NCI-H2029 (cell line): ENCODE results near the gene NPHP1.
"Not testable (repeated sequence)": the region's sequence is repeated elsewhere in the genome, so short reads cannot be mapped to it uniquely, and the experiment has no call there.

Source experiments
- DNase-seq: peaks from one replicate; lab custom pipeline; 2025; lab: John Stamatoyannopoulos, UW

The NPHP1 gene

DNA sequence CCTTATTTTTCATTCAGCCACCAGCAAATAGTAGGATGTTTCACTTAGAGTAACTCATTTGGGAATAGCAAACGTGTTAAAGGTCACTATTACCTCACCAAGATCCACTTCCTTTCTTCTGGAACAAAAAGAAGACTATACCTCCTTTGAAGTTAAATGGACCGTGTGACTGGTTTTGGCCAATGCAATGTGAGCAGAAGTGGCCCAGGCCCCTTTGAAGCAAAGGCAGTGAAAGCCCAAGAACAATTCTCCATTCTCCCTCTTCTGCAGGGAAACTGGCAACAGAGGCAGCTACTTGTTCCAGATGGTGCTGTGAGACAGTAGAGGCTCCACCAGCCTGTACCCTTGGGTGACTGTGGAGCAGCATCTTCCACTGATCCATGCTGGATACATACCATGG lies 77.9 kb downstream of the NPHP1 start:
- no peak for DNase-seq

DNA sequence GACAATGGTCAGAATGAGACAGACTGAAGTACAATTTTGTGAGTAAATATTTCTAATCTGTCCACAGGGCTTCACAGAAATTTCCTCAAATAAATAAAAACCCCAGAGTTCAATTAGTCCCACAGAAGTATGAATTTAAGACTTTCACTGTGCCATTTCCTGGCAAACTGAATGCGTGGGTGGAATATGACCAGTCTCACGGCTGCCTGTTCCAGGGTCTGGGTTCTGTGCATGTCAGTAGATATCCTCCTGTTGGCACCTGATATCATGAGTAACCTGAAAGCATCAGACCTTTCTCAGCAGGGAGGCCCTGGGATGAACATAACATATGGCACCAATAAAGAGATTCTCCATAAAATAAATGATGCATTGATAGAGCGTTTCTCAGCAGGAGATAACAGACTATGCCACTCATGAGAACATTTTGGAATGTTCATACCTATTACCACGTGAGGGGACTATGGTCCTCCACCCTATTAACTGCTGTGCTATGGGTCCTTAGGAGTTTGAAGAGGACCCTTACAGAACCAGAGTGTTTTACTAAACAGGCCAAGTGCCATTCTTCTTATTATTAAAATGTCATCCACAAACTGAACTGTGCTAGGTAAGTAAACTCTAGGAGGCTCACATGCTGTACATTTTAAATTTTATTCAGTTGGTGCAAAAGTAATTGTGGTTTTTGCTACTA lies 78.6 kb downstream of the NPHP1 start:
- DNase-seq = no peak

DNA sequence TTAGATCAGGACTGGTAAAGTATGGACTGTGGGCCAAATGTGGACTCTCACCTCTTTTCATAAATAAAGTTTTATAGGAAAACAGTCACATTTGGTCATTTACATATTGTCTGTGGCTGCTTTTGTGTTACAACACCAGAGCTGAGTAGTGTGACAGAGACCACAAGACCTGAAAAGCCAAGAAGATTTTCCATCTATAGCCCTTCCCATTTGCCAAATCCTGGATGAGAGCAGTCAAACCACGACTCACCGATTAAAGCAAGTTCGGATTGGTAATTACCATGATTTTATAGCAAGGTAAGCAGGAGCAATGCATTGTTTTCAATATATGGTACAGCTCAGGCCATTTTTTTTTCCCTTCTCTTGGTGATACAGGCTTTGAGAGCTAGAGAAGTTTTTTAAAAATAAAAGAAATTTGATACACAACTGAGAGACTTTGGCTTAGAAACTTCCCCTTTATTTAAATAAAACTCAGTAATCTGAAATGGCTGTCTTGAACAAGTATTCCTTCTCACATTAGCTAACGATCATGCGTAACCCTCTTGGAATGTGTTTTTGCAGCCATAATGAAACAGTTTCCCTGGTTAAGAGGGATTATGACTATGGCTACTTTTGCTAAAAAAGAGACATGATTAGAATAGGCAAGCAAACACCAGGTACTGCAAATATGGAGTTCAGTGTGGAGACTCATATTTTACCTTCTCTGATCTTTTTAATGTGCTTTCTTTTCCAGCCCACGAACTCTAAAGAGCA lies 79.7 kb downstream of the NPHP1 start:
- DNase-seq = no peak

DNA sequence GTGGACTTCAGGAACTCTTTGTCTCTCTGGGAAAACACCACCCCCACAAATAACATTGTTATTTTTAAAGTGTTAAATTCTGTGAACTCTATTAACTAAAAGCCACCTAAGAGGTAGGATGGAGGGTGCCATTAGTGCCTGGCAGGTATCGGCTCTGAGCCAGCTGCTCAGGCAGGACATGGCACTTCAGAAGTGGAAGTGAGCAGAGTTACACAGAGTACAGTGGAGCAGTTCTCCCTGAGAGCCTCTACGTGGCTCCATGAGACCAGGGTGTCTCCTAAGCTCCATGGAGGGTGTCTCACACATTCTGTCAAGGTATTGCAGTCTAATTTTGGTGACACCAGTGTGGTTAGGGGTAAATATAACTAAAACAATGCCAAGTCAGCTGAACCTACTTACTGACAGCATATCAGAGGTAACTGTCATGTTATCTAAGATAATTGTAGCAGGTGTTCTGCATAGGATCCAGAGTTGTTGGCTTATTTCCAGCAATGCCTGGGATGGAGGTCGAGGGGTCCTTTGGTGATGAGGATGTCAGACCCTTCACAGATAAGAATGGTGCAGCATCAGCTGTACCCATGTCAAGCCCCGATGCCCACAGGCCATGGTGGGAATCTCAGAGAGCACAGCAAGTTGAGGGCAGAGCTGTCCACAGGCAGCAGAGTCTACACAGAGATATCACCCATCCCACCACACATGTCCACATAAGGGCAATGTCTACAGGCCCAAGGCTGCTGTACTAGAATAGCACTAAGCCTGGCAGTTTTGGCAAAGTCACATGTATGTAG lies 80.6 kb downstream of the NPHP1 start:
- no peak for DNase-seq

DNA sequence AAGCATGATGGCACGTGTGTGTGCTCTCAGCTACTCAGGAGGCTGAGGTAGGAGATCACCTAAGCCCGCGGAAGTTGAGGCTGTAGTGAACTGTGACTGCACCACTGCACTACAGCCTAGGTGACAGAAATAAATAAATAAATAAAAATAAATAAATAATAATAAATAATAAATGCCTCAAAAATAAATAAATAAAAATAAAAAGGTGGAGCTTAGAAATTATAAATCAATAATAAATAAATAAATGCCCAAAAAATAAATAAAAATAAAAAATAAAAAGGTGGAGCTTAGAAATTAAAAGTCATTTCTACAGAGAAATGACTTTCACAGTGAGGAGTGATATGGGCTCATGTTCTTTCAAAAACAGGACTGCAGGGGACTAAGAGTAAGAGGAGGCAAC lies 83.2 kb downstream of the NPHP1 start:
- no peak for DNase-seq

DNA sequence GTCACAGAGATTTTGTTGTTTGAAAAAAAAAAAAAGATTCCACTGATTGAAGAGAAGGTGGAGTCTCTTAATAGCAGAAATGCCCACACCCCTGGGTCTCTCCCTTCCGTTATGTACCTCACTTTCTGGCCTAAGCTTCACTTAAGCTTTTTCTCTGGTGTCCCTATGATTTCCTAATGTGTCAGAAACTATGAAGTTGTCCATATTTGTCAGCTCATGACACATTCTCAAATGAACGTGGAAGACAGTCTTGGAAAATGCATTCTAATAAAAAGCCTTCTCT lies 83.8 kb downstream of the NPHP1 start:
- no peak for DNase-seq

DNA sequence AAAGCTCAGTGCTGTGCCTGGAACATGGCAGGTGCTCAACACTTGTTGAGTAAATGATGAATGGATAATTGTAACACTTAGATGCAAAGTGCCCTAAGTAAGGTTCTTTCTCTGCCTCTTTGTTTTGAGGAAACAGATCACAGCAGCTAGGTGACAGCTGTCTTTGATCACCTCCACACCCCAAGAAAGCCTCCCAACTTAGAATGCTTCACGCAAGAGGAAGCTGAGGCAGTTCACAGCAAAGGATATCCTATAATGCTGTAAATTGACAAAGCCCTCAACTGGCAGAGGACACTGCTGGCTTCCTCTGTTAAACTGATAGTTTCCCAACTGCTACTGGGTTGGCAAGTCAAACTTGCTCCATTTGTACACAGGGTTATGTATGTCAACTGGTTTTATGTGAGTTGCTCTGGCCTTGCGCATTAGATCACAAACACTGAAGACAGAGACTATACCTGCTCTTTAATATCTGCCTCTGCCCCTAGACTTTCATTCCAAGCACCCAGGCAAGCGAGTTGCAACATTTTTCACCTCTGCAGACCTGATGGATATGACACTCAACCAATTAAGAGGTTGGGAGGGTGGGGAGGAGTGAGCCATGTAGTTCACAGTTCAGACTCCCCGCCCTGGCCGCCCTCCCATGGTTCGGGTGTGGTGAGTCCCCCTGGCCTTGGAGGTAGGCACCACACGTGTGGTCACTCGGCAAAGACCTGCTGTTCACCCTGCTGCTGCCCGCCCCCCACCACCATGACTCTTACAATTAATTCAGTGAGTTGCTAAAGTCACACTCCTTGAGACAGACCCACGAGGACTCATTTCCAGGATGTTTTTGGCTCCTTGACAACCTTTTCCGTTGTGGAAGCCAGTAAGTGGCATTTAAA lies 84.4 kb downstream of the NPHP1 start:
- no peak for DNase-seq

DNA sequence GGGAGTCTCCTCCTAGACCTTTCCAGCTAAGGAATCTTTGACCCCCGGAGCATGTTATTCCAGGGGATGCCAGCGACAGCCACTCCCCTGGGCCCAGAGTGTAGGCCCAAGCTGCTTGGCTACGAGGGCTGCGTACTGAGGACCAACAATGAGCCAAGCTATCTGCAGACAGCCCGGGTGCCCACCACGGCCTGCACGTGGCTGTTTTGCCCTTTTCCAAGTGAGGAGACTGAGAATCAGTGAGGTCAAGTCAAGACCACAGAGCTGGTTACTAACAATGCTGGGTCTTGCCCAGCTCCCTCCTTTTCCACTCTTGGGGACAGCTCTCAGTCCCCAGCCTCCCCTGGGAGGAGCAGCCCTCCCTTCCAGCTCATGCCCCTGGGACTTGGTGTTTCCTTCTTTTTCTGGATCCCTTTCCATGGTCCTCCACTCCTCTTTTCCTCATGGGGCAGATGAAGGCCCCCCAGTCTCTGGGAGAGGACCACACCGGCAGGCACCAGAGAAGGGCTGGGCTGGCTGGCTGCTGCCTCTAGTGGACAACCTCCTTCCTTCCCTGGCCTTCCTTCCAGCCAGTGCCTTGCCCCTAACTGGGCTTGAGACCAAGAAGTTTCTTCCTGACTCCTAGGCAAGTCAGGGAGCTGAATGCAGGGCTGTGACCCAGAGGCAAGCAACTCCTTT lies 88.6 kb downstream of the NPHP1 start:
- DNase-seq = no peak

DNA sequence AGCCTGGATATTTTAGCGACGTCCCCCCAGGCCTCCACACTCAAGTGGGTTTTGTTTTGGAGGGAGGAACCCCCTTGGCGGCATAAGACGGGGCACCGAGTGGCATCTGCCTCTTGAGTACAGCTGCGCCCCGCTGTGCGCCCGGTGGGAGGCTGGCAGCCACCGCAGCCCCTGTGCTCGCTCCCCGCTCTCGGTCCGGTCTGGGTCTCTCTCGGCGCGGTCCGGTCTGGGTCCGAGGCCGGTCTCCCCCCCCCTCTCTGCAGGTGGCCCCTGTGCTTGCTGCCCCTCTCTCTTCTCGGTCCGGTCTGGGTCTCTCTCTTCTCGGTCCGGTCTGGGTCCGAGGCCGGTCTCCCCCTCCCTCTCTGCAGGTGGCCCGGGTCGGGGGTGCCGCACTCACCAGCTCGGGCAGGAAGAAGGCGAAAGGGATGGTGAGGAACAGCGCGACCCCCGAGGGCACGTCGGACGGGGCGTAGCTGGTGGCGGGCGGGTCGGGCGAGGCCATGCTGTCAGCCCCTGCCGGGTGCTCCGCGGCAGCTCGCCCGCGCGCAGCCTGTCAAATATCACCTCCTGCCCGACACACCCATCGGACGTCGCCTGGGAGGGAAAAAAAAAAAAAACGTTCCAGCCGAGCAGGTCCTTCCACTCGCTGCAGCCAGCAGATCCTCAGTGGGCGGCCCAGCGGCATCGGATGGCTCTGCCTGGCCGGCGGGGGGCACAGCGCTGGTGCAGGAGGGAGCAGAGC lies 89.4 kb downstream of the NPHP1 start, which contains the start of gene MALL:
Gene MALL (minus strand): TSS at position 532 of the 742 bp plus-strand sequence. CDS start 30 bp downstream, at position 502.
- DNase-seq = peak; percentile 14

DNA sequence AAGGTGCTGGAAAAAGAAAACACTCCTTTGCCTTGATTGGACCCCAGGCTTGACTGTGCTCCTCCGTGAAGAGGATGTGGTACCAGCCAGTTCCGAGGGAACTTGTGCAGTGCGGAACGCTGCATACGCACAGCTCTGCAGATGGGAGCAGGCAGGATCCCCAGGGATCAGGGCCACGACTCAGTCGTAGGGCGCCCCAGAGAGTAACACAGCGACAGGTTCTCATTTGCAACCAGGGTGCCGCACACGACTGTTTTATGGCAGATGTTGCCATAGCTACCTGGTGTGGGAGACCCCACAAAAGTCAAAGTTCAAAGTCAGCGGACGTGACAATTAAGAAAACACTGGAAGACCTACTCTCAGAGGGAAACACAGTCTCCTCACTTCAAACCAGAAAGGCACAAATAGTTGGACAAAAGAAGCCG lies 90.0 kb downstream of the NPHP1 start:
- DNase-seq = no peak

DNA sequence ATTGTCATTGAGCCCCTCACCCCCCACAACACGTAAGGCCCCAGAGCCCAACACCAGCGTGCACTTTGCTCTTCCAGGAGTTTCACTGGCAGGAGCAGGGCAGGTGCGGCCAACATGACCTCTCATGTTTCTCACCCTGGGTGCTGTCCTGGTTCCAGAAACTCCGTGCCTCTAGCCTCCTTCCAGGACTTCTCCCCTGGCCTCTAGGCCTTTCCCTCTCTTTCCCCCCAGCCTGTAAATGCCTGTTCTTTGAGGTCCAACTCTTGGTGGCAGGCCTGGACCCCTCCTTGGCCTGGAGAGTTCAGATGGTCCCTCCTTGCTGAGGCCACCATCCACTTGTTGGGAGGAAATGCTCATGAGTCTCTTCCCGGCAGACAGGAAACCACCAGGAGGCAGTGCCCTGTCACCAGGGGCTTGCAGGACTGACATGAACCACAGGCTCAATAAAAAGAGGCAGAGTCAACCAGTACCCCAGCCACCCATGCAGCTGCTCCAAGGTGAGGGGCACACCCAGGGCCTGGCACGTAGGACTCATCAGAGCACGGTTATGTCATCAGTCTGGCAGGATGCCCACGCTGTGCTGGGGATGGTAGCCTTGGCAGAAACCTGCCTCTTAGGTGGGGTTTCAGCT lies 90.7 kb downstream of the NPHP1 start:
- DNase-seq = peak; percentile 88

DNA sequence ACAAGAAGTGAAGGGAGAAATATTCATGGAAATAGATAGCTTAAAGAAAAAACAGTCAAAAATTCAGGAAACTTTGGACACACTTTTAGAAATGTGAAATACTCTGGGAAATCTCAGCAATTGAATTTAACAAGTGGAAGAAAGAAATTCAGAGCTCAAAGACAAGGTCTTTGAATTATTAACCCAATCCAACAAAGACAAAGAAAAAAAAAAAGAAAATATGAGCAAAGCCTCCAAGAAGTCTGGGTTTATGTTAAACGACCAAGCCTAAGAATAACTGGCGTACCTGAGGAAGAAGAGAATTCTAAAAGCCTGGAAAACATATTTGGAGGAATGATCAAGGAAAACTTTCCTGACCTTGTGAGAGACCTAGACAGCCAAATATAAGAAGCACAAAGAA lies 96.5 kb downstream of the NPHP1 start:
- not testable (repeated sequence) for DNase-seq

DNA sequence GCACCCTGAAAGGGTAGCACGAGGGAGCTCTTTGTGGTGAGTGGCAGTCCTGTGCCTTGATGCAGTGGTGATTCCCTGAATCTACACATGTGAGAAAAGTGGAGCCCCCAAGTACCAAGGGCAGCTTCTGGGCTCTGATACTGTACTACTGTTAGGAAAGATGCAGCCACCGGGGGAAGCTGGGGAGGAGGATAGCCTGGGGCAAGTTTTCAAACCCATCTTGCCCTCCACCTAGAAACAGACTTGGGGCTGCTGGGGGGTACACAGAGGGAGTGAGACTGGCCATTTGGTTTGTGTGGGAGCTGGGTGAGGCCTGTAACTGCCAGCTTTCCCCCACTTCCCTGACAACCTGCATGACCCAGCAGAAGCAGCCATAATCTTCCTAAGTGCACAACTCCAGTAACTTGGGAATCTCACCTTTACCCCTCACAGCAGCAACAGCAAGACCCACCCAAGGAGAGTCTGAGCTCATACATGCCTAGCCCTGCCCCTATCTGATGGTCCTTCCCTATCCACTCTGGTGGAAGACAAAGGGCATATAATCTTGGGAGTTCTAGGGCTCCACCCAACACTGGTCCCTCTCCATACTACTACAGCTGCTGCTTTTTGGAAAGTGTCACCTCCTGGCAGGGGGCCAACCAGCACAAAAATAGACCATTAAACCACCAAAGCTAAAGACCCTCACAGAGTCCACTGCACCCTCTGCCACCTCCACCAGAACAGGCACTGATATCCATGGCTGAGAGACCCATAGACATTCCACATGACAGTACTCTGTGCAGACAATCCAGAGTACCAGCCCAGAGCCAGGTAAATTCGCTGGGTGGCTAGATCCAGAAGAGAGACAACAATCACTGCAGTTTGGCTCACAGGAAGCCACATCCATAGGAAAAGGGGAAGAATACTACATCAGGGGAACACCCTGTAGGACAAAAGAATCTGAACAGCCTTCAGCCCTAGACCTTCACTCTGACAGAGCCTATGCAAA lies 97.4 kb downstream of the NPHP1 start:
- DNase-seq = no peak

DNA sequence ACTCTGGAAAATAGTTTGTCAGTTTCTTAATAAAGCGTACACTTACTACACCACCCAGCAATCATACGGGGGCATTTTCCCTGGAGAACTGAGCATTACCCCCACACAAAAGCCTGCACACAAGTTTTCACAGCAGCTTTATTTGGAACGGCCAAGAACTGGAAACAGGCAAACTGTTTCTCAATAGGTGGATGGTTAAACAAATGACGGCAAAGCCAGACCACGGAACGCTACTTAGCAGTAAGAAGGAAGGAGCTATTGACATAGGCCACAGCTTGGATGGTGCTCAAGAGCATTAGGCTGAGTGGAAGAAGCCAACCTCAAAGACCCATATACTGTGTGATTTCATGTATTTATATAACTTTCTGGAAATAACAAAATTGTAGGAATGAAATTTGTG lies 98.2 kb downstream of the NPHP1 start:
- peak; percentile 33 for DNase-seq

DNA sequence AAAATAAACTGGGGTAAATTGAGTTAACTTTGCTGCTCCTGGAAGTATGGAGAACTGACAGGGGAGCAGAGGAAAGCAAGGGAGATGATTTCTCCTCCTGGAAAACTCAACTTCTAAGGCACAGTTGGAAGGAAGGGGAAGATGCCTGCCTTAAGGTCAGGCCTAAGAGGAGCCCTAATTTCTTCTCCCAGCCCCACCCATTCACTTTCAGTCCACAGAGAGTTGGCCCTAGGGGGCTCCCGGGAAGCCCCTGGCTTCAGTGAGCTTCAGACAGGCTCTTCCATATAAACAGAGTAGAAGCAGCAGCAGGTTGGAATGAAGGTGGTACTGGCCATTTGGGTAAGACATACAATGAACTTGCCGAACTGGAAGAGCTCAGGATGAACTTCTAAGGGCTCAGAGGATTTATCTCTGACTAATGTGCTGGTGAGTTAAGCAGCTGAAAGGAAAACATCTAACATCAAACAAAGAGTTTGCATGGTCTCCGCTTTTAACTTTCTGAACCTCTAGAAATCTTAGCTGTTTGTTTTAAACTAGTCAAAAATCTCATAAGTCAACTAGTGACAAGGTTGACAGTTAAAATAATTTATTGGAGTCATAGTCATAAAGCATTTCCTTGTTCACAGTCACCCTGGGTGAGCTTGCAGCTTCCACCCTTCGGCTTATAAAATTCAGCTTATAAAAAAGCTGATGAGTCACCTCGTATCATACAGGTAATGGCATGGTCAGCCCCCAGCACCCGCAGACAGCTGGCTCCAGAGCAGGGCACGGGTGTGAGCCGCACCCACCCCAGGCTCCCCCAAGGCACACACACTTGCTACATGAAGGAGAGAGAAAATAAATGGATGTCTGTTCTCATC lies 99.0 kb downstream of the NPHP1 start:
- DNase-seq = peak; percentile 24

DNA sequence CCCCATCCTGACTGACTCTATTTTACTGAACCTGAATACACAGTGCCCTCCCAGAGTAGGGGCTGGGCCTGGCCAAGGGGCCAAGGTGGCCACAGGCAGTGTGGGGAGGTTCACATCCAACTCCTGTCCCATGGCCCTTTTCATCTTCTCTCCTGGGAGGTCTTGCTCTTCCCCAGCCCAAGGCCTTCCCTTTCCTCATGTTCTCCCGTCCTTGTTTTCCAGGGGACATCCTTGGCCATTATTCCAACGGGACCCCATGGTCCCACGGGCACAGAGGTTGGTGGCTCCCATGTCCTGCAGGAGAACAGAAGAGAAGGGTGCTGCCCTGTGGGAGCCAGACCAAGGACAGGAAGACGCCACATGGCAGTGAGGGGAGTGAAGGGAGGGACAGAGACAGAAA lies 99.6 kb downstream of the NPHP1 start:
- no peak for DNase-seq

DNA sequence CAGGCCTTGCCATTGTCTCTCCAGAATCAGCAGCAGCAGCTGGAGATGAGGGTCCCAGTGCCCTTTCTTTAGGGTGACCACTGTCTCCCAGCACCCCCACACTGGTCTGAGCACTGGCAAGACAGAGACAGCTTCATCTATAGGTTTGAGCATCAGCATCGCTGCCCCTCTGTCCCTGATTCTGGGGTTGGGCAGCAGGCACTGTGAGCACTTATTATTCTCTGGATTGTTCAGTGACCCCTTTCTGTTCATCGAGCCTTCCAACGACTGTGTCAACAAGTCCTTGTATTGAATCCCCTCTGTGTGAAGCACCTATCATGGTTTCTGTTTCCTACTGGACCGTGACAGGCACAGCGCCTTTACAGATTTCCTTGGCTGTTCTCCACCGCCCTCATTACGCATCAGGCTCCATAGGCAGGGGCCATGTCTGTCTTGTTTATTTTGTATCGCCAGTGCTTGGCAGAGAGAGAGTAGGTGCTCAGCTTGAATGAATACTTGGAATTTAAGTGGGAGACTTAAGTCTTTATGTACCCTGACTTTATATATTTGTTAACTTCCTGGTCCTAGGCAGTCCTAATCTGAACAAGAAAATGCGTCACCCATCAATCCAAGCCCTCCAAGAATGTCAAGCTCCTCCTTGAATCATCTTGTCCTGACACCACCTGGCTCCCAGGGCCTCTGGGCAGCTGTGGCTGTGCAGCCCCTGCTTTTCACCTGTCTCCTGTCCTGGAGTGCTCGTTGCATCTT lies 100.6 kb downstream of the NPHP1 start:
- DNase-seq = peak; percentile 93
